Colonic mucosa (tissue), 4 donors: ENCODE data around the gene CASKIN1. TPM values are rescaled to one million over a fixed set of nuclear protein-coding genes. Genes with fewer than 3 reads are reported as not detected.
"Not testable (repeated sequence)": the region's sequence is repeated elsewhere in the genome, so short reads cannot be mapped to it uniquely, and the experiment has no call there.

Experiments
- DNase-seq: peaks from one replicate; pipeline ENCODE4 v3.0.0-alpha.2; 2020
- H3K27ac ChIP-seq: fragments of 200-600 bp; one replicate; pipeline ENCODE4 v1.8.0; 2021
- H3K27me3 ChIP-seq: fragments of 200-600 bp; one replicate; pipeline ENCODE4 v1.8.0; 2021
- H3K36me3 ChIP-seq: fragments of 200-600 bp; one replicate; pipeline ENCODE4 v1.8.0; 2021
- H3K4me1 ChIP-seq: fragments of 200-600 bp; one replicate; pipeline ENCODE4 v1.8.0; 2021; ENCODE audit warnings: mild to moderate bottlenecking
- H3K4me3 ChIP-seq: fragments of 200-600 bp; one replicate; pipeline ENCODE4 v1.8.0; 2021
- H3K9ac ChIP-seq, 2 donors: one replicate each; pipeline ENCODE4 v1.7.0; 2013; ENCODE audit warnings: control low read depth in 2 of 2, low read depth in 2 of 2, low read length in 2 of 2
- H3K9me3 ChIP-seq: fragments of 200-600 bp; one replicate; pipeline ENCODE4 v1.8.0; 2021
- intact Hi-C: fragments of 100-400 bp; cut with DNase I; formaldehyde crosslinking; loops from one replicate; pipeline ENCODE4 v1.14.1; 2022
- total RNA-seq, 2 donors: library from RNA; stranded (reverse); fragmentation: NEBNext Ultra II Directional in 1 of 2; extraction: Animal tissue kit (Norgen Biotek cat#: 25700) in 1 of 2; gene quantifications; one replicate each; pipeline ENCODE4 v1.2.1, GENCODE V29; 2021
- TF ChIP-seq, protein P1 (sequence below): fragments of 200-600 bp; IDR thresholded peaks from one replicate; pipeline ENCODE4 v1.8.0; 2022; ENCODE audit warnings: antibody characterized with exemption, mild to moderate bottlenecking
- donor health status: healthy.
- donor health status: DM: no; HTN: no; CAD: no.
- donor health status: DM: no; HTN: no; CAD: no.

CASKIN1 gene
- total RNA-seq, 2 donors from 2014 or later: 0.07 to 0.27 TPM

DNA sequence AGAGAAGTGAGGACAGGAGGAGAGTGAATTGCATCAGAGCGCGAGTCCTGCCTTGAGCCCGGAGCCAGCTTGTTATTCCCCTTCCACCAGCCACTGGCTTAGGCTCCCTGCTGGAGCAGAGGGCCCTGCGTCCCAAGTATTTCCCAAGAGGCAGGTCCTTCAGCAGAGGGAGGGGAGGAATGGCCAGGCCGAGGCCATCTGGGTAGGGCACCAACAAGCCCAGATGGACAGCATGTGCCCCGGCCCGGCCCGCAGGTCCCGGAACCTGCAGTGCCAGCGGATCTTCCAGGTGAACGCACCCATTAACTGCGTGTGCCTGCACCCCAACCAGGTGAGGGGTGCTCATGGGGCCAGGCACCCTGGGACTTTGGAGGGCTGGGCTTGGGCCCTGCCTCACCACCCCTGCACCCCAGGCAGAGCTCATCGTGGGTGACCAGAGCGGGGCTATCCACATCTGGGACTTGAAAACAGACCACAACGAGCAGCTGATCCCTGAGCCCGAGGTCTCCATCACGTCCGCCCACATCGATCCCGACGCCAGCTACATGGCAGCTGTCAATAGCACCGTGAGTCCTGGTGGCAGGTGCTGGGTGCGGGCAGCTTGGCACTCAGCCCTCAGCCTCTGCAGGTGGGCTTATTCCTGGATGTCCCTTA lies 10.5 kb upstream of the CASKIN1 start:
- intact Hi-C loops: loop anchor here (10.0 kb wide), 1 partner anchor 308 kb away; the partner anchor contains the start of gene ATP6V0C
- no peak for DNase-seq
- H3K9ac ChIP-seq: no peak overlapping the region
- H3K27ac ChIP-seq: no peak overlapping the region
- TF ChIP-seq, protein P1, sequence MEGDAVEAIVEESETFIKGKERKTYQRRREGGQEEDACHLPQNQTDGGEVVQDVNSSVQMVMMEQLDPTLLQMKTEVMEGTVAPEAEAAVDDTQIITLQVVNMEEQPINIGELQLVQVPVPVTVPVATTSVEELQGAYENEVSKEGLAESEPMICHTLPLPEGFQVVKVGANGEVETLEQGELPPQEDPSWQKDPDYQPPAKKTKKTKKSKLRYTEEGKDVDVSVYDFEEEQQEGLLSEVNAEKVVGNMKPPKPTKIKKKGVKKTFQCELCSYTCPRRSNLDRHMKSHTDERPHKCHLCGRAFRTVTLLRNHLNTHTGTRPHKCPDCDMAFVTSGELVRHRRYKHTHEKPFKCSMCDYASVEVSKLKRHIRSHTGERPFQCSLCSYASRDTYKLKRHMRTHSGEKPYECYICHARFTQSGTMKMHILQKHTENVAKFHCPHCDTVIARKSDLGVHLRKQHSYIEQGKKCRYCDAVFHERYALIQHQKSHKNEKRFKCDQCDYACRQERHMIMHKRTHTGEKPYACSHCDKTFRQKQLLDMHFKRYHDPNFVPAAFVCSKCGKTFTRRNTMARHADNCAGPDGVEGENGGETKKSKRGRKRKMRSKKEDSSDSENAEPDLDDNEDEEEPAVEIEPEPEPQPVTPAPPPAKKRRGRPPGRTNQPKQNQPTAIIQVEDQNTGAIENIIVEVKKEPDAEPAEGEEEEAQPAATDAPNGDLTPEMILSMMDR: no peak
- H3K4me1 ChIP-seq: peaks cover 12% of the 10 kb centered on the region
- H3K9me3 ChIP-seq: no peaks in the 10 kb centered on the region
- H3K36me3 ChIP-seq: peaks cover 8% of the 10 kb centered on the region
- no peak overlapping the region for H3K4me3 ChIP-seq
- H3K27me3 ChIP-seq: no peaks in the 10 kb centered on the region

GRCh38 chr16:2206420-2206779 lies 10.0 kb upstream of the CASKIN1 start:
- Histone ChIP-seq H3K27me3 (no peaks in the 10 kb centered on the region), H3K4me1 (peaks cover 12% of the 10 kb centered on the region), H3K4me3 (peak overlapping the region; percentile 58), H3K36me3 (peaks cover 8% of the 10 kb centered on the region), H3K9ac (peak overlapping the region; percentile 66 to 82), H3K9me3 (no peaks in the 10 kb centered on the region), H3K27ac (no peak overlapping the region)
- intact Hi-C loops: loop anchor here (10.0 kb wide), 1 partner anchor 308 kb away; the partner anchor contains the start of gene ATP6V0C
- DNase-seq: no peak
- TF ChIP-seq, protein P1: no peak

- H3K27me3 ChIP-seq: no peaks in the 10 kb centered on the region
- TF ChIP-seq, protein P1: no peak
- peaks cover 12% of the 10 kb centered on the region for H3K4me1 ChIP-seq
- intact Hi-C loops: loop anchor here (10.0 kb wide), 1 partner anchor 309 kb away; the partner anchor contains the start of gene ATP6V0C
- H3K9me3 ChIP-seq: no peaks in the 10 kb centered on the region
- H3K9ac ChIP-seq: peak overlapping the region; percentile 66 to 82
- peaks cover 8% of the 10 kb centered on the region for H3K36me3 ChIP-seq
- H3K4me3 ChIP-seq: peak overlapping the region; percentile 58
- DNase-seq: no peak
- H3K27ac ChIP-seq: peak overlapping the region; percentile 92
These were observed 9.5 kb upstream of the CASKIN1 start for GRCh38 chr16:2205967-2206313.

- H3K9me3 ChIP-seq: no peaks in the 10 kb centered on the region
- intact Hi-C loops: loop anchor here (10.0 kb wide), 1 partner anchor 309 kb away; the partner anchor contains the start of gene ATP6V0C
- peak within 1 kb of the TSS; percentile 81 to 82 for H3K9ac ChIP-seq
- peaks cover 8% of the 10 kb centered on the region for H3K36me3 ChIP-seq
- peak within 1 kb of the TSS; percentile 58 for H3K4me3 ChIP-seq
- H3K27me3 ChIP-seq: no peaks in the 10 kb centered on the region
- H3K4me1 ChIP-seq: peaks cover 12% of the 10 kb centered on the region
- DNase-seq: peak; percentile 83
- peak within 1 kb of the TSS; percentile 92 for H3K27ac ChIP-seq
- TF ChIP-seq, protein P1: no peak
These were observed 8.9 kb upstream of the CASKIN1 start, which contains the start of gene MLST8 for GRCh38 chr16:2205104-2205966. Gene MLST8 (plus strand): TSS chr16:2205454. CDS start chr16:2206086, 632 bp downstream.

GRCh38 chr16:2204416-2205103 lies 8.2 kb upstream of the CASKIN1 start:
- H3K4me1 ChIP-seq: peaks cover 12% of the 10 kb centered on the region
- peak overlapping the region; percentile 16 to 82 for H3K9ac ChIP-seq
- TF ChIP-seq, protein P1: no peak
- DNase-seq: no peak
- intact Hi-C loops: loop anchor here (10.0 kb wide), 1 partner anchor 310 kb away; the partner anchor contains the start of gene ATP6V0C
- H3K36me3 ChIP-seq: peaks cover 8% of the 10 kb centered on the region
- peak overlapping the region; percentile 58 for H3K4me3 ChIP-seq
- H3K9me3 ChIP-seq: no peaks in the 10 kb centered on the region
- H3K27me3 ChIP-seq: no peaks in the 10 kb centered on the region
- peak overlapping the region; percentile 92 for H3K27ac ChIP-seq

DNA sequence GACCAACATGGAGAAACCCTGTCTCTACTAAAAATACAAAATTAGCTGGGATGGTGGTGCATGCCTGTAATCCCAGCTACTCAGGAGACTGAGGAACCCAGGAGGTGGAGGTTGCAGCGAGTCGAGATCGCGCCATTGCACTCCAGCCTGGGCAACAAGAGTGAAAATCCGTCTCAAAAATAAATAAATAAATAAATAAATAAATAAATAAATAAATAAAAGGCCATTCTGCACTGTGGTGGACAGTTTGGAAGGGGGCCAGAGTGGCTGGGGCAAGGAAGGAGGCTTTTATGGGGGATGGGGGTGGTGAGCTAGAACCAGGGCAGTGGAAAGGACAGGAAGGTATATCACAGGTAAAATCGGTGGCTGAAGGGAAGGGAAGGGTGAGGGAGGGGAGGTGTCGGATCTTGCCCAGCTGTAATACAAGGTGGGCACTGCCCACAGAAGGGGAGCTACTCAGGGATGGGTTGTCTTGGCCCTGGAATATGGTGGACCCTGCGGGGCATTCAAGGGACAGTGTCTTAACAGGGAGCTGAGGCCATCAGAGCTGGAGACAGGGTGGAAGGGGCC lies 6.8 kb upstream of the CASKIN1 start:
- not testable (repeated sequence) for H3K27me3 ChIP-seq, H3K9ac ChIP-seq, H3K36me3 ChIP-seq, H3K27ac ChIP-seq, H3K4me3 ChIP-seq, H3K9me3 ChIP-seq, DNase-seq
- intact Hi-C loops: loop anchor here (10.0 kb wide), 1 partner anchor 312 kb away; the partner anchor contains the start of gene ATP6V0C
- H3K4me1 ChIP-seq: peaks cover 12% of the 10 kb centered on the region
